C4-2B (cell line): Measurements from ENCODE around the gene DOCK3.

Source experiments
- CTCF ChIP-seq: fragments of 450-650 bp; conservative IDR thresholded peaks from 2 replicates; pipeline ENCODE4 v1.5.1; 2017; ENCODE audit warnings: mild to moderate bottlenecking
- ZFX ChIP-seq: fragments of 450-650 bp; IDR thresholded peaks from 2 replicates; pipeline ENCODE4 v1.6.1; 2017

DNA sequence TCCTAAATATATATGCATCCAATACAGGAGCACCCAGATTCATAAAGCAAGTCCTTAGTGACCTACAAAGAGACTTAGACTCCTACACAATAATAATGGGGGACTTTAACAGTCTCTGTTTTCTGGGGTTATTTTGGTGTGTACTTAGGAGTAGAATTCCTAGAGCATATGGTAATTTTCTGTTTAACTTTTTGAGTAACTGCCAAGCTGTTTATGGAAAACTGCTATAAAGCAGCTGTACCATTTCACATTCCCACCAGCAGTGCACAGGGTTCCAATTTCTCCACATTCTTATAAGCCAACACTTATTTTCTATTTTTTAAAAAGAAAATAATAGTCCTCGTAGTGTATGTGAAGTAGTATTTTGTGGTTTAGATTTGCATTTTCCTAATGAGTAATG, 68.9 kb downstream of the DOCK3 start:
- TF ChIP-seq CTCF (no peak), ZFX (no peak)
